ENCODE data around the gene NEB. TPM values are rescaled to one million over a fixed set of nuclear protein-coding genes. Genes with fewer than 3 reads are reported as not detected.
A peak's percentile ranks its signal among the peaks of the same experiment; 100 is the strongest.

Gene NEB
- total RNA-seq, 2 experiments from 2014 or later: 0.05 to 0.33 TPM

- Mint-ChIP-seq H3K27me3 (no peaks in the 10 kb centered on the region), H3K4me1 (peaks cover 2% of the 10 kb centered on the region), H3K36me3 (ENCODE audit: low read depth) (peaks cover 48% of the 10 kb centered on the region), H3K4me3 (no peak overlapping the region), H3K9me3 (ENCODE audit: low read depth) (no peaks in the 10 kb centered on the region), H3K27ac (no peak overlapping the region)
- ChIA-PET CTCF (interaction anchor here (0.9 to 4.2 kb wide), 7 partner anchors 10 to 28 kb away, joined by 3 to 25 read pairs (median 3); no protein-coding TSS in a partner anchor), POLR2A (interaction anchor here (0.7 kb wide), 1 partner anchor 1281 kb away, joined by 4 read pairs; no protein-coding TSS in a partner anchor)
- intact Hi-C loops (cut with DNase I, micrococcal nuclease): loop anchor here in 1 of 2 experiments (5.0 kb wide), 1 partner anchor 1841 kb away; no protein-coding TSS in a partner anchor
- no peak for DNase-seq
- ATAC-seq: no peak
Measured at GRCh38 chr2:151438506-151438905, 295.8 kb downstream of the NEB start.

- CTCF ChIA-PET: interaction anchor here (0.7 to 4.2 kb wide), 14 partner anchors 10 to 268 kb away, joined by 3 to 25 read pairs (median 4); no protein-coding TSS in a partner anchor
- no peak overlapping the region for H3K27ac Mint-ChIP-seq
- DNase-seq (no peak), ATAC-seq (peak; percentile 70)
- no peak overlapping the region for H3K4me3 Mint-ChIP-seq
- POLR2A ChIA-PET: no interaction called here
- intact Hi-C loops (cut with DNase I, micrococcal nuclease): loop anchor here in 1 of 2 experiments (5.0 kb wide), 1 partner anchor 1840 kb away; no protein-coding TSS in a partner anchor
- H3K9me3 Mint-ChIP-seq (ENCODE audit: low read depth): no peaks in the 10 kb centered on the region
- H3K4me1 Mint-ChIP-seq: peaks cover 2% of the 10 kb centered on the region
- peaks cover 50% of the 10 kb centered on the region for H3K36me3 Mint-ChIP-seq (ENCODE audit: low read depth)
- H3K27me3 Mint-ChIP-seq: no peaks in the 10 kb centered on the region
Measured at GRCh38 chr2:151437630-151438029, 296.6 kb downstream of the NEB start.

Other genes with a start within 250 kb of the NEB start
- gene ARL5A, start 93.9 kb upstream of the NEB start, total RNA-seq: 10 to 100 TPM; 60.8 to 64.9 TPM

Data from activated CD4-positive, alpha-beta T cell treated with anti-CD3 and anti-CD28 coated beads for 36 hours (primary cell).